Loucy (cell line): ENCODE measurements around the gene ZBTB18.

Experiments
- EZH2phosphoT487 ChIP-seq: fragments of 200-600 bp; IDR thresholded peaks from 2 replicates; pipeline ENCODE4 v1.6.1; 2018; ENCODE audit warnings: antibody characterized with exemption, mild to moderate bottlenecking, moderate library complexity, borderline replicate concordance
- TF ChIP-seq, protein P1 (sequence below): fragments of 200-600 bp; sonication (generic); conservative IDR thresholded peaks from 2 replicates; pipeline ENCODE4 v1.5.1; 2014; ENCODE audit warnings: mild to moderate bottlenecking, antibody characterized with exemption, low read length

GRCh38 chr1:244060686-244061085, 9.6 kb downstream of the ZBTB18 start:
- TF ChIP-seq, protein P1, sequence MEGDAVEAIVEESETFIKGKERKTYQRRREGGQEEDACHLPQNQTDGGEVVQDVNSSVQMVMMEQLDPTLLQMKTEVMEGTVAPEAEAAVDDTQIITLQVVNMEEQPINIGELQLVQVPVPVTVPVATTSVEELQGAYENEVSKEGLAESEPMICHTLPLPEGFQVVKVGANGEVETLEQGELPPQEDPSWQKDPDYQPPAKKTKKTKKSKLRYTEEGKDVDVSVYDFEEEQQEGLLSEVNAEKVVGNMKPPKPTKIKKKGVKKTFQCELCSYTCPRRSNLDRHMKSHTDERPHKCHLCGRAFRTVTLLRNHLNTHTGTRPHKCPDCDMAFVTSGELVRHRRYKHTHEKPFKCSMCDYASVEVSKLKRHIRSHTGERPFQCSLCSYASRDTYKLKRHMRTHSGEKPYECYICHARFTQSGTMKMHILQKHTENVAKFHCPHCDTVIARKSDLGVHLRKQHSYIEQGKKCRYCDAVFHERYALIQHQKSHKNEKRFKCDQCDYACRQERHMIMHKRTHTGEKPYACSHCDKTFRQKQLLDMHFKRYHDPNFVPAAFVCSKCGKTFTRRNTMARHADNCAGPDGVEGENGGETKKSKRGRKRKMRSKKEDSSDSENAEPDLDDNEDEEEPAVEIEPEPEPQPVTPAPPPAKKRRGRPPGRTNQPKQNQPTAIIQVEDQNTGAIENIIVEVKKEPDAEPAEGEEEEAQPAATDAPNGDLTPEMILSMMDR, result no peak
- TF ChIP-seq EZH2phosphoT487, result no peak
